HG02852 (cell line): ENCODE measurements around the gene ZNF217.
"Not testable (repeated sequence)": the region's sequence is repeated elsewhere in the genome, so short reads cannot be mapped to it uniquely, and the experiment has no call there.

Experiments used
- ATAC-seq: cut with Tn5 transposase; IDR thresholded peaks from one replicate; pipeline ENCODE4 v1.9.1; 2021; ENCODE audit warnings: mild to moderate bottlenecking, moderate library complexity; ENCODE audit not compliant: unreplicated experiment

Gene ZNF217

GRCh38 chr20:53569606-53570307 is 23.9 kb downstream of the ZNF217 start:
- ATAC-seq = no peak

- no peak for ATAC-seq
These were observed 24.6 kb downstream of the ZNF217 start for GRCh38 chr20:53569005-53569404.

GRCh38 chr20:53568351-53568750 is 25.3 kb downstream of the ZNF217 start:
- ATAC-seq = no peak

GRCh38 chr20:53567379-53567917 is 26.2 kb downstream of the ZNF217 start:
- no peak for ATAC-seq

- not testable (repeated sequence) for ATAC-seq
These were observed 27.0 kb downstream of the ZNF217 start for GRCh38 chr20:53566623-53567022.

GRCh38 chr20:53565254-53565653 is 28.4 kb downstream of the ZNF217 start:
- ATAC-seq = no peak

- ATAC-seq = not testable (repeated sequence)
These were observed 31.4 kb downstream of the ZNF217 start for GRCh38 chr20:53562104-53562764.

- no peak for ATAC-seq
These were observed 32.1 kb downstream of the ZNF217 start for GRCh38 chr20:53561505-53561904.

GRCh38 chr20:53559816-53560215 is 33.8 kb downstream of the ZNF217 start:
- ATAC-seq = no peak

GRCh38 chr20:53557130-53557529 is 36.5 kb downstream of the ZNF217 start:
- no peak for ATAC-seq

- no peak for ATAC-seq
These were observed 37.3 kb downstream of the ZNF217 start for GRCh38 chr20:53556267-53556897.

- no peak for ATAC-seq
These were observed 37.8 kb downstream of the ZNF217 start for GRCh38 chr20:53555816-53556215.

- no peak for ATAC-seq
These were observed 38.6 kb downstream of the ZNF217 start for GRCh38 chr20:53555081-53555480.

GRCh38 chr20:53552572-53552893 is 41.1 kb downstream of the ZNF217 start:
- ATAC-seq = not testable (repeated sequence)

GRCh38 chr20:53551719-53552571 is 41.7 kb downstream of the ZNF217 start:
- ATAC-seq = not testable (repeated sequence)

- no peak for ATAC-seq
These were observed 43.1 kb downstream of the ZNF217 start for GRCh38 chr20:53550280-53551187.

GRCh38 chr20:53547664-53548239 is 45.9 kb downstream of the ZNF217 start:
- no peak for ATAC-seq

- ATAC-seq = no peak
These were observed 54.1 kb downstream of the ZNF217 start for GRCh38 chr20:53539516-53539915.

GRCh38 chr20:53536382-53536781 is 57.3 kb downstream of the ZNF217 start:
- ATAC-seq = not testable (repeated sequence)

- ATAC-seq = no peak
These were observed 57.8 kb downstream of the ZNF217 start for GRCh38 chr20:53535878-53536277.
